Erythroblast (primary cell): Measurements from ENCODE around the gene TUB.

Source experiments
- DNase-seq, 2 experiments: peaks; one replicate each; lab custom pipeline; 2025; lab: John Stamatoyannopoulos, UW
- GATA1 ChIP-seq: IDR thresholded peaks from 2 replicates; pipeline ENCODE4 v1.6.1; 2011; ENCODE audit warnings: low read depth, mild to moderate bottlenecking, control low read depth, low read length, moderate library complexity
- POLR2A ChIP-seq: IDR thresholded peaks from 2 replicates; pipeline ENCODE4 v1.6.1; 2011; ENCODE audit warnings: mild to moderate bottlenecking, low read length

TUB gene

GRCh38 chr11:8086001-8086479, 5.0 kb downstream of the TUB start:
- TF ChIP-seq POLR2A (no peak), GATA1 (no peak)
- no peak for DNase-seq

GRCh38 chr11:8086571-8086970, 5.6 kb downstream of the TUB start:
- no peak for DNase-seq
- TF ChIP-seq GATA1 (no peak), POLR2A (no peak)

DNA sequence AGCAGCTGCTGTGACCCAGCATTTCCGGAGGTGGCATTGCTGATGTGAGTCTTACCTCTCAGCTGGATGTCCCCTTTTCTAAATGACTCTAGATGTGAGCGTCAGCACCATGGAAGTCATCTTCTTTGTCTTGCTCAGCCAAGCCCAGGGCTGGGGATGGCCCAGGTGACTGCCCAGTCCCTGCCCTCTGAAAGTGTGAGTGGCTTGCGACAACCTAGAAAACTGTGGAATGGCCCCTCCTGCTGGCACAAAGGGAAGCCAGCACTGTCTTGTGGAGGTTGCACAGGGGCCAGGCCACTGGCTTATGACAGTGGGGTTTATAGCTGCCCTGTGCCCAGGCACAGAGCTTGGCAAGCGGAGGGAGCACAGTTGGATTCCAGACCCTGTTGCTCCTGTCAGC, 6.2 kb downstream of the TUB start:
- TF ChIP-seq GATA1 (no peak), POLR2A (no peak)
- DNase-seq: peak in 1 of 2 experiments; percentile 5

DNA sequence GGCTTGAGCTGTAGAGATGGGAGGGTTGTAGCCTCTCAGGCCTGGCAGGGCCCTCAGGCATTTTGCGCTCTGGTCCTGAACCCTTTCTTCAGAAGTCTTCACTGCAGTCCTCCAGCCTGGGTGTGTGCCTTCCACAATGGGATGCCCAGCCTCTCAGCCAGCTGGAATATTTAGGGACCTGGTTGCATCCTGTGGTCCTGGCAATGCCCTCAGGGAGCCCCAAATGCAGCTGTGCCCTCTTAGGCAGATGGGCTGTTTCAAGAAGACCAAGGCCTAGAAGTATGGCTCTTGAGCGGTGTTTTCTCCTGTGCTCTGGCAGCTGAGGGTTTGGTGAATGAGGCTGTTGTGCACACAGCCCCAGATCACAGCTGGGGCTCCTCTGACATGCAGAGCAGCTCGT, 6.7 kb downstream of the TUB start:
- no peak for DNase-seq
- TF ChIP-seq GATA1 (no peak), POLR2A (no peak)

DNA sequence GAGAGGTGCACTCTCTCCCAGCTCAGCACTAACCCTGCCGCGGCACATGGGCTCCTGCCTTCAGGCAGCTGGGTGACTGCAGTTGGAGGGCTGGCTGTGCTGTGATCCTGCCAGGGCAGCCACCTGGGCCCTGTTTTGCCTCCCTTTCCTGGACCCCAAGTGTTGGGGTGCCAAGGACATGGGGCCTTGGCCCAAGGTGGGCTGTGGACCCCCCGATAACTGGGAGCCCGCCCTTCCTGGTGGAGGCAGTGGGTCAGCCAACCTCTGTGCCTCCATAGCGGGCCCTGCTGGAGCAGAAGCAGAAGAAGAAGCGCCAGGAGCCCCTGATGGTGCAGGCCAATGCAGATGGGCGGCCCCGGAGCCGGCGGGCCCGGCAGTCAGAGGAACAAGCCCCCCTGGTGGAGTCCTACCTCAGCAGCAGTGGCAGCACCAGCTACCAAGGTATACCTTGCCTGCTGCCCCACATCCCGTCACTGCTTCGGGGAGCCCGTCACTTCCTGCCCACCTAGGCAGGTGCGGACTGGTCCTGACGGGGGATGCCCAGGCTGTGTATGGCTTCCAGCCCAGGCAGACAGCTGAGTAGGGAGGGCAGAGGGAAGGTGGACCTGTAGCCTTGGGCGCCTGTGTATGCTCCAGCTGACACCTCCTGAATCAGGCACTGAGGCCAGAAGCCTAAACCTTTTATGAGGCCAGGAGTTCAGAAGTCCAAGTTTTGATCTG, 8.9 kb downstream of the TUB start:
- TF ChIP-seq POLR2A (no peak), GATA1 (no peak)
- DNase-seq: no peak

DNA sequence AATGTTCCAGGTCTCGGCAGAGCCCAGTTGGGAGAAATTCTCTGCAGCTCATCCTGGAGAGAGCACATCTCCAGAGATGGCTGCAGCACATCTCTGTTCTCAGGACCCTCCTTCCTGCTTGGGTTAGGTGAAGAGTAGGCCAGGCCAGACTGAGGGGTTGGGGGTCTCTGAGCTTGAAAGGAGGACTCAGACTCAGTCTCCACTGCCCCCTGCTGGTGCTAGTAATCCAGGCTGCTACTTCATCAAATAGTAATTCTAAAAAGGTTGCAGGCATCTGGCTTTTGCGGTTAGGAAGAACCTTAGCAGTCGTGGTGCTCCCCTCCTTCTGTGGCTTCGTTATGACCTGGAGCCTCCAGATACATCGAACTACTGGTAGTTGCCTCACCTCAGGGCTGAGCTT, 9.7 kb downstream of the TUB start:
- no peak for TF ChIP-seq GATA1
- no peak for TF ChIP-seq POLR2A
- peak in 1 of 2 experiments; percentile 31 for DNase-seq

DNA sequence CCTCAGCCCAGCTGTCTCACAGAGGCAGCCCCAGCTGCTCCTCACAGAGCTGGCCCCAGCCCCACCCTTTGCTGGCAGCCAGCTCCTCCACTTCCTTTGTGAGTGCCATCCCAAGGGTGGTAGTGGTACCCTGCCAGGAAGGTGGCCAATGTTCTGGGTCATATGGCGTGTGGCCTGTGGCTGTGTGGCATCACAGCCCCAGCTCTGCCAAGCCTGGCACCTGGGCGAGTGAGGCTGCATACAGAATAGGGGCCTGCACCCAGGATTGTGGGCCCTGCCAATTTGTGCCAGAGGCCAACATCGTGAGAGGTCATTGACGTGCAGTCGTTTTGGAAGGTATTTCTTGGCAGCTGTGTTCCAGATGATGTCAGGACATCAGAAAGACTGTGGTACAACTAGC, 10.7 kb downstream of the TUB start:
- TF ChIP-seq GATA1: no peak
- TF ChIP-seq POLR2A: no peak
- DNase-seq: no peak

DNA sequence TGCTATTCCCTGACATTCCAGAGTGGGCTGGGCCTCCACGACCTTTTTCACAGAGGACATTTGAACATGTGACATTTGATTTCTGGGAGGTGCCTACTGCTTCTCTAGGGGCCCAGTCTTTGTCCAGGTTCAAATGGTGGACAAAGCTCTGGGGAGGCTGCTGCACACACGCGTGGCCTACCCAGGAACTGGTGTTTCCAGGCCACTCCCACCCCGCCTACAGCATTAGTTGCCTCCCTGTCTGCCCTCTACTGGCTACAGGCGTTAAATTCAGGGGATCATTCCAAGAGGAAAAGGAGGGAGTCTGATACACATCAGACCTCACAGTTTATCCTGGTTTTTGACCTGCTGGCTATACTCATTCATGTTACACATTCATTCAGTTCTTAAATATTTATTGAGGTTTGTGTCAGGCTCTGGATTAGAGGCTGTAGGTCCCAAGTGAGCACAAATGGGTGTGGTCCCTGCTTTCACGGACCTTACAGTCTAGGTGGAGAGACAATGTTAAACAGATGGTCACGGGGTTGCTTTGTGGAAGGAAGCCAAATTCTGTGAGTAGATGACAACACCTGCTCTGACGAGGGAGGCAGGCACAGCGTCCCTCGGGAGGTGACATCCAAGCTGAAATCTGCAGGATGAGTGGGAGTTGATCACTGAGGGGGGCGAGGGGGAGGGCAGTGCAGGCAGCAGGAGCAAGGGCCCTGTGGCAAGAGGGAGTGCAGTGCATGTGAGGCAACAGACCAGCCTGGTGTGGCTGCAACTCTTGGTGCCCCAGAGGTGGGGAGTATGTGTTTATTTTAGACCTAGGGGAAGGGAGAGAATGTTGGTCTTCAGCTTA, 11.8 kb downstream of the TUB start:
- TF ChIP-seq POLR2A (no peak), GATA1 (no peak)
- peak; percentile 43 to 58 for DNase-seq

GRCh38 chr11:8093931-8094575, 13.0 kb downstream of the TUB start:
- DNase-seq: no peak
- TF ChIP-seq GATA1 (no peak), POLR2A (no peak)

GRCh38 chr11:8094656-8095055, 13.6 kb downstream of the TUB start:
- DNase-seq: no peak
- no peak for TF ChIP-seq GATA1
- no peak for TF ChIP-seq POLR2A

GRCh38 chr11:8095371-8095770, 14.4 kb downstream of the TUB start:
- TF ChIP-seq POLR2A (no peak), GATA1 (no peak)
- DNase-seq: no peak

GRCh38 chr11:8095806-8096522, 15.0 kb downstream of the TUB start:
- no peak for DNase-seq
- no peak for TF ChIP-seq GATA1
- no peak for TF ChIP-seq POLR2A

GRCh38 chr11:8096575-8096974, 15.6 kb downstream of the TUB start:
- TF ChIP-seq POLR2A: no peak
- DNase-seq: no peak
